GM19438 (cell line): ENCODE data around the gene ISG20.
"Not testable (repeated sequence)": the region's sequence is repeated elsewhere in the genome, so short reads cannot be mapped to it uniquely, and the experiment has no call there.

Experiments
- ATAC-seq: cut with Tn5 transposase; IDR thresholded peaks from one replicate; pipeline ENCODE4 v1.9.1; 2021; ENCODE audit warnings: low read depth; ENCODE audit not compliant: unreplicated experiment

Gene ISG20

GRCh38 chr15:88617790-88618189 lies 21.0 kb upstream of the ISG20 start:
- ATAC-seq: no peak

DNA sequence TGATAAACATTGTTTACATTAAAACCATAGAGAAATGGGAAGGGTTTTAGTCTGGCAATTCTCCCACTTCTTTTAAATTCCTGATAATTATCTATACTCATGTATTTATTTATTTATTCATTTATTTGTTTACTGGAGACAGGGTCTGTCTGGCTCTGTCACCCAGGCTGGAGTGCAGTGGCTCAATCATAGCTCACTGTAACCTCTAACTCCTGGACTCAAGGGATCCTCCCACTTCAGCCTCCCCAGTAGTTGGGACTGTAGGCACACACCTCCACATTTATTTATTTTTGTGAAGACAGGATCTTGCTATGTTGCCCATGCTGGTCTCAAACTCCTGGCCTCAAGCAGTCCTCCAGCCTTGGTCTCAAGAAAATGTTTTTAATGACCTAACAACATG lies 20.1 kb upstream of the ISG20 start:
- ATAC-seq: no peak

- ATAC-seq: no peak
Measured at GRCh38 chr15:88619796-88620195, 19.0 kb upstream of the ISG20 start.

DNA sequence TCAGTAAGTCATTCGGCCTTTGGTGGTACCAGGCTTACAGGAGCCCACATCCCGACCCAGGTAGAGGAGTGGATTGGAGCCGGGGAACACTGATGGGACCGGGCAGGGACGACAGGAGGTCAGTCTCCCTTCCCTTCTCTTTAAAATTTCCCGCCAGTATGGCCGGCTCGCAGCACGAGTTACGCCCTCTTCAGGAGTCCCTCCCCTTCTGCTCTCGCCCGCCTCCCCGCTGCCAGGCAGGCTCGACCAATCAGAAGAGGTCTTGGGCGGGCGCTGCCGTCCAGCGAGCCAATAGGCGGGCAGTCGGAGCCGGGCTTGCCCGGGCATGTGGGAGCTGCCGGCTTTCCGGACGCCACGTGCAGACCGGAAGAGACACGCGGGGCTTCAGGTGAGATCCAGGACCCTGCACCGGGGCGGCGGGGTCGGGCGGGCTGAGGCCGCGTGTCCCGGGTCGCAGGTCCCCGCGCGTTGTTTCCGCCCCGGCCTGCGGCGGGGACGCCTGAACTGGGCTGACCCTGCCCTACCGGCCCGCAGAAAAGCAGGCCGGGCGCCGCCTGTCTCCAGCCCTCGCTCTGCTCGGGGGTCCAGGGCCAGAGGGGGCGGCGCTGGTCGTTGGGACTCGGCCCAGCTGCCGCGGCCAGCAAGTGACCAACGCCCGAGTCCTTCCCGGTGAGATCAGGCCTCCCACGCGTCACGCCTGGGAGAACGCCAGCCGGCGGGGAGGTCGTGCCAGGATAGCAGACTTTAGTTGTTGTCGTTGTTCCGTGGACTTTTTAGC lies 17.6 kb upstream of the ISG20 start, which contains the start of gene AEN:
AEN (plus strand) TSS at position 346 of the 778 bp plus-strand sequence. CDS start 4,870 bp downstream, outside the sequence.
- ATAC-seq: peak; percentile 91

DNA sequence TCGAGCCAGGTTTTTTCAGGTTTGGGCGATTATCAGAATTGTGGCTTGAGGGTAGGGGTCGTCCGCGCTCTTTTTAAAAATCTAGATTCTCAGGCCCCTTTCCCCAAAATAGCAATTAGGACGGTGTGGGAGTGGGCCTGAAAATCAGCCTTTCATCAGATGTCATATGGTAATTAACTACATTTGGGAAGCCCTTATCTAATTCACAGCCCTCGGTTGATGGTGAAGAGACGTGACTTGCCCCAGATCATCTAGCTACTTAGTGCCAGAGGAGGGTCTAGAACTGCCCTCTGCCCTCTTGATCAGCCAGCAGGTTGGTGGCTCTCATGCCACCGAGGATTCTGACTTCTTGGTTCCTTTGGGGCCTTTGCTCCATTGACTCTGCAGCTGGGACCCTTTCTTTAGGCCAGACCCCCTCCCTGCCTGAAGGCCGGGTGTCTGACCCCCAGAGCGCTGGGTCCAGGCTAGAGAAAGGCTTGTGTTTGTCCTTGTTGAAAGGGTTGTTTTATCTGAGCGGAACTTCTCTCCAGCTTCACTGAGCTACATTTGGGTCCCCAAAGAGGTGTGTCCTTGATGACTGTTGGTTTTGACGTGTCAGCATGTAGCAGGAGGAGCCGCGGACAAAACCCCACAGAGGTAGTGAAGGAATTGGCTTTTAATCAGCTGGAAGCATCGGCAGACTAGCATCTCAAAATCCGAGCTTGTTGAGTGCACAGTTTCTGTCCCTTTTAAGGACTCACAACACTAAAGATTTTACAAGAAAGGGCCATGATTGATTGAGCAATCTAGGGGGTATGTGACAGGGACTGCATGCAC lies 16.8 kb upstream of the ISG20 start:
- ATAC-seq: no peak

DNA sequence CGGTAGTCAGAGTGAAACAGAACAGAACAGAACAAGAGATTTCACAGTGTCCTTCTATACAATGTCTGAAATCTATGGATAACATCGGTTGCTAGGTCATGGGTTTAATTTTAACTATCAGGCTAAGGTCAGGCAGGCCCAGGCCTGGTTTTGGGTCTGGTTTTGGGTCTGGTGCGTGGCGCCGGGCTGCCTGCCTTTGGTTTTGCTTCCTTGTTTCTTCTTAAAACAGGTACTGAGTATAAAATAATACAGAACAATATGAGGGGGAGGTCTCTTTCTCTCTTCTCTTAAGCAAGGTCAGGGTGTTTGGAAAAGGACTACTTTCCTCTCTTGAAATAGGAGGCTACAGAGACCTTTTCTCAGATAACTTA lies 16.2 kb upstream of the ISG20 start:
- ATAC-seq: no peak

DNA sequence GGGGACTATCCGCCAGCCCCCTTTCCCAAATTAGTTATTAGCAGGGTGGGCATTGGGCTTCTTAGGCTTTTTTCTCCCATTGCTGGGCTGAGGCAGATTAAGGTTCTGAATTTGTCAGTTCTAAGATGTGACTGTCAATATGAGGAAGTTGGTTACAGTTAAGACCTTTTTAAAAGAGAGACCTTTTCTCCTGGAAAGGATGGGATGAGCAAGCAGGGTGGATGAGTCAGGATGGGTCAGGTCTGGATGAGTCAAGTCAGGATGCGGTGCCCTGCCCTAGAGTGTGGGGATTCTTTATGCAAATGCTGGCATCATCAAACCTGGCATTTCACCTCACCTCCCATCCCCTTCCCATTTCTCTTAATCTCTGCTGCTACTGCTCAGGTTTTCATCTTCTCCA lies 15.8 kb upstream of the ISG20 start:
- ATAC-seq: no peak

- ATAC-seq: no peak
Measured at GRCh38 chr15:88623632-88624031, 15.2 kb upstream of the ISG20 start.

GRCh38 chr15:88624156-88624970 lies 14.5 kb upstream of the ISG20 start:
- ATAC-seq: peak; percentile 36

DNA sequence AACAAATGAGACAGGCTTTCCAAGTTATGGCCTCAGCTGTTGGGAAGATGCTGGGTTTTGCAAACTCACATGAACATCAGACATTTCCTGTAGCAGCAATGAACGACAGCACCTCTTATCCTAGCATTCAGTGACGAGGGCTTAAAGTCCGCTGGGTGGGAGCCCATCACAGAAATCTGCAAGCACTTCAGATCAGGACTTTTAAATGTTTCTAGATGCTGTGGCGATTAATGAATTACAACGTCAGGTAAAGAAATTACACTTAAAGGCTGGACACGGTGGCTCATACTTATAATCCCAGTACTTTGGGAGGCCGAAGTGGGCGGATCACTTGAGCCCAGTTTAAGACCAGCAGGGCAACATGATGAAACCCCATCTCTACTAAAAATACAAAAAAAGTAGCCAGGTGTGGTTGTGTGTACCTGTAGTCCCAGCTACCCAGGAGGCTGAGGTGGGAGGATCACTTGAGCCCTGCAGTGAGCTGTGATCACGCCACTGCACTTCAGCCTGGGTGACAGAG lies 13.8 kb upstream of the ISG20 start:
- no peak for ATAC-seq

DNA sequence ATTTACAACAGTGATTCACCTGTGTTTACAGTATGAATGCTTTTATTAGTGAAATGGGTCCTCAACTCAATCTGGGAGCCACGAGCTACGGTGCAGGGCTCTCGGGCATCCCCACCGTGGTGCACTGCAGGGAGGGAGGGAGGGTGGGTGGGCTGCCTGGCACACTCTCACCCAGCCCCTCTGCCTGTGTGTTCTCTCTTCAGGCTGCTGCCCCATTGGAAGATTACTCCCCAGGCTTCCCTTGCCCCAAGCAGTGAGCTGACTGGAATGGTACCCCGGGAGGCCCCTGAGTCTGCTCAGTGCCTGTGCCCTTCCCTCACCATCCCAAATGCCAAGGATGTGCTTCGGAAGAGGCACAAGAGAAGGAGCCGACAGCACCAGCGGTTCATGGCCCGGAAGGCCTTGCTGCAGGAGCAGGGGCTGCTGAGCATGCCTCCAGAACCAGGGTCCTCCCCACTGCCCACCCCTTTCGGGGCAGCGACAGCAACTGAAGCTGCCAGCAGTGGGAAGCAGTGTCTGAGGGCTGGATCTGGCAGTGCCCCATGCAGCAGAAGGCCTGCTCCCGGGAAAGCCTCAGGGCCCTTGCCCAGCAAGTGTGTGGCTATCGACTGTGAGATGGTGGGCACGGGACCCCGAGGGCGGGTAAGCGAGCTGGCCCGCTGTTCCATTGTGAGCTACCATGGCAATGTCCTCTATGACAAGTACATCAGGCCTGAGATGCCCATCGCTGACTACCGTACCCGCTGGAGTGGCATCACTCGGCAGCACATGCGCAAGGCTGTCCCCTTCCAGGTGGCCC lies 12.7 kb upstream of the ISG20 start:
- ATAC-seq: no peak

GRCh38 chr15:88627463-88627862 lies 11.4 kb upstream of the ISG20 start:
- no peak for ATAC-seq

DNA sequence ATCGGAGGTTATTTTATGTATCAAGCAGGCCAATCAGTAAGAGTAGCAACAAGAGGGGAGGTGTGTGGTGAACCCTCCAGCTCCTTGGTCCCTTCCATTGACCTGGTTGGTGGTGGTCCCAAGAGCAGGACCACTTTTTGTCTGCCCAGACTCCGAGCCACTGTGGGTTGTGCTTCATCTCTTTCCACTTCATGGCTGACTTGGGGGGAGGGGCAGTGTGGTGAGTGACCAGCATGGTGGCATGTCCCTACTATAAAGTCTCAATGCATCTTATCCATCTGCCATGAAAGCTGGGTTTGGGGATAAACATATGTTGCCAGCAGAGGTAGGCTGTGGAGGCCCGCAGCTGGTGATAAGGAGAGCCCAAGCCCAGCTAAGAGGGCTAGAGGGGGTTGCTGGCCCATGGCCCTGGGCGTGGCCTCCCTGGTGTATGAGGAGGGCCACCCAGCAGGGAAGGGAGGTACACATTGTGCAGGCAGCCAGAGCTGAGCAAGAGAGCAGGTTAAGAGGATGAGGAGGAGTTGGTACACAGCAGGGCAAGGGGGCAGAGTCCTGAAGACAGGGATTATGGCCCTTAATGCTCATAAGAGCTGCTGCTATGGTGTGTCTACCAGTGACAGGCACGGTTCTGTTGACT lies 10.7 kb upstream of the ISG20 start:
- no peak for ATAC-seq

GRCh38 chr15:88629071-88629470 lies 9.7 kb upstream of the ISG20 start:
- no peak for ATAC-seq

- peak; percentile 51 for ATAC-seq
Measured at GRCh38 chr15:88630141-88630721, 8.6 kb upstream of the ISG20 start.

GRCh38 chr15:88630798-88631463 lies 7.9 kb upstream of the ISG20 start:
- no peak for ATAC-seq

GRCh38 chr15:88631464-88632028 lies 7.3 kb upstream of the ISG20 start:
- ATAC-seq: no peak

GRCh38 chr15:88632797-88633196 lies 6.0 kb upstream of the ISG20 start:
- not testable (repeated sequence) for ATAC-seq
